OCI-LY7 (cell line): ENCODE measurements around the gene TP53AIP1.

Experiments used
- CTCF ChIP-seq: fragments of 200-600 bp; sonication (generic); conservative IDR thresholded peaks from 2 replicates; pipeline ENCODE4 v1.5.1; 2014; ENCODE audit warnings: mild to moderate bottlenecking, antibody characterized with exemption, low read length, moderate library complexity, mixed read lengths
- EZH2phosphoT487 ChIP-seq: fragments of 200-600 bp; sonication (generic); IDR thresholded peaks from 2 replicates; pipeline ENCODE4 v1.6.1; 2018; ENCODE audit warnings: low read depth, borderline replicate concordance, mild to moderate bottlenecking, mixed run types, antibody characterized with exemption, low read length, moderate library complexity, mixed read lengths

- no peak for TF ChIP-seq CTCF
- TF ChIP-seq EZH2phosphoT487 = no peak
Measured at GRCh38 chr11:128949791-128950454, 7.3 kb upstream of the TP53AIP1 start.
